GM15510 (cell line): Measurements from ENCODE around the gene PHF21B.

Source experiments
- POLR2A ChIP-seq: IDR thresholded peaks from 3 replicates; pipeline ENCODE4 v1.6.1; 2011; ENCODE audit warnings: borderline replicate concordance; ENCODE audit not compliant: insufficient read length; ENCODE audit errors: extremely low read depth

PHF21B gene

DNA sequence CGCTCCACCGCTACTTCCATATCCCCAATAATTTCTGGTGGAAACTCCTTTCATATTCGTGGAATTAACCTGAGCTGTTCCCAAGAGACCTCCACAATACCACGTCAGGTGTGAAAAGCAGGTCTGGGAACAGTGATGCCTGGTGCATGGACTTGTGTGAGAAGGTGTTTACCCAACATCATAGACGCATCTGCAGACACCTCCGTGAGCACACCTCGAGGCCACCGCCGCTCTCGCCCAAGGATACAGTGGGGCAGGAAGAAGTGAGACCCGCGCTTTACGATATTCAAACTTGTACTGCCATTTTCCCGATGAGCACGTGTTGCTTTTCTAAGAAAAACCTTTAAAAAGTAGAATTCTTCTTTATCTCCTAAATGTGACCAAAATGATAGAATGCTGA is 8.2 kb downstream of the PHF21B start:
- TF ChIP-seq POLR2A = no peak

DNA sequence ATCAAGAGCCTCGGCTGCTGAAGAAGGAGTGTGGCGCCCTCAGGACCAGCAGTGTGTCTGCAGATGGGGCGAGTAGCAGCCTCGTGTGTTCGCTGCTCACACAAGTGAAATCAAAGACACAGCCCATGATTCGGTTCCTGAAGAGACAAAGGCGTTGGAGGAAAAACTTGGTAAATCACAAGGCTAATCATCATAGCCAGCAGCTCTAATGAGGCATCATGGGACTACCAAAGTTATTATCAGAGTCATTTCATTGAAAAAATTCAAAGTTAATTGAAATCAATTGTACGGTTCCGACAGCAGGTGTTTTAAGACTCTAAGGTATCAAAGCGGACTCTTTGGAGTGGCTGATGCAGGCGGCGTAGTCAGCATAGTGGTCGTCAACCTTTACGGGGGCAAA is 9.5 kb downstream of the PHF21B start:
- no peak for TF ChIP-seq POLR2A

DNA sequence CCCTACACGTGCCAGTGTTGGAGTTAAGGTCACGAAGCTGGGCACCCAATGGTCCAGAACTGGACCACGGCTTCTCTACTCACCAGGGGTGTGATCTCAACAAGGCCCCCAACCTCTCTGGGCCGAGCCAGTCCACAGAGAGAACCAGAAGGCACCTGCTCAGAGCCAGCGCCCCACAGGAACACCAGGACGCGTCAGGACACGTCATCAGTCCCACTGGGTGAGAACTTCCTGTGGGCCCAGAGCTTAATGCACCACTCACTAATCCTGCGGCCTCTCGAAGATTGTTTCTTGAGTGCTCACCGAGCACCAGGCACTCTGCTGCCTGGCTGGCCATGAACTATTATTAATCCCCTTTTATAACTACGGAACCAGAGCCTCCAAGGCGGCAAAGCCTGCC is 10.1 kb downstream of the PHF21B start:
- TF ChIP-seq POLR2A = no peak

DNA sequence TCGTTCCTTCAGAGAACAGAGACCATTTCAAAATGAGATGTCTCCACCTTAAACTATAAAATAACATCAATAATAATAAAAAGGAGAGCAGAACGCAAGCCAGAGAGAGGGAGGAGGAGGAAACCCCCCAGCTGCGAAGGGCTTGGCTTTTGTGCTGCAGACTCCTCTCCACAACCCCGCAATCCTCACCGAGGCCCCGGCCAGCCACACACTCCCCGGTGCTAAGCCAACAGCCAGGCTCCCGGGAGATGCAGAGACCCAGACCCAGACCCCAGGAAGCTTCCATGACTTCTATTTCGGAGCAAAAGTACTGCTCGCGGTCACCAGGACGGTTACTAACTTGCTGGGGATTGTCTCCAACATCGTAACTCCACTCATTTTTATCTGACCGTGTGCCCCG is 10.6 kb downstream of the PHF21B start:
- no peak for TF ChIP-seq POLR2A

DNA sequence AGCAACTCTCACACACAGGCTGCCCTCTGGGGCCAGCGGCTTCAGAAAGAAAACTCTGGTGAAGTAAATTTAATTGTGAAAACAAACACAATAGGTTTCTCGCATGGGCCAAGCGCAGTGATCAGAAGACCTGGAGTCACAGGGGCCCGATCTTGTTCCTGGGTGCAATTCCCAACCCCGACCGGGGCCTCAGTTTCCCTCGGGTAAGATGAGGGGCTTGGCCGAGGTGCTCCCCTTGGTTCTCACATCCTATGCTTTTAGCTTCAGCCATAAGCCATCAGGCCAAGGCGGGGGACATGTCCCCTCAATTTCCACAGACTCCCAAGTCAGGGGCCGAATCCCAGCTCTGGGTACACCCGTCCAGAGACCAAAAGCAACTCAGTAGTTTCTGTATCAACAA is 11.5 kb downstream of the PHF21B start:
- TF ChIP-seq POLR2A = no peak

DNA sequence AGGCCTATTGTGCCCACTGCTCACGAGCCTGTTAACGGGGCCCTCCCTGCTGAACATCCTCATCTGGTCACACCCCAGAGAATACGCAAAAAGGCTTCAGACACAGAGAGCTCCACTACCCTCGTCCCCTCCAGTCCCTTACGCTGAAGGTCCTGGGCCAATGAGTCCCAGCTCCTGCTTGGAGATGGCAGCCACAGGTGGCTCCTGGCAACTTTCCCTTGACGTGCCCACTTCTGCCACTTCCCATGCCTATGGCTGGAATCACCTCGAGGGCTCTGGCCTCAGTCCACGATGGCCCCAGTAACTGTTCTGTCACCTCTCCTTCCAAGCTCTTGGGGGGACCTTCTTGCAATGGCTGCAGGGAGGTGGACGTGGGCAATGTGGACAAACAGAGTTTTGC is 12.7 kb downstream of the PHF21B start:
- TF ChIP-seq POLR2A = no peak

DNA sequence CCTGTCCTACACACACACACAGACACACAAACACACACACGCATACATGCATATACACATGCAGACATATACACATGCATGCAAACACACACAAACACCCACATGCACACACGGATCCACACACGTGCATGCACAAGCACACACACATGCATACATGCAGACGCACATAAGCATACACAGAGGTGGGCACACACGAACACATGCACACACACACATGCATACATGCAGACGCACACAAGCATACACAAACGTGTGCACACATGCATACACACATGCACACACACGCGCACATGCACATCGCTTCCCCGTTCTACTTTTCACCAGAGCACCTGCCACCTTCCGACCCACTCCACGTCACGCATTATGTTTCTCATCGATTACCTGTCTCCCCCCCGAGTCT is 13.2 kb downstream of the PHF21B start:
- TF ChIP-seq POLR2A = no peak

DNA sequence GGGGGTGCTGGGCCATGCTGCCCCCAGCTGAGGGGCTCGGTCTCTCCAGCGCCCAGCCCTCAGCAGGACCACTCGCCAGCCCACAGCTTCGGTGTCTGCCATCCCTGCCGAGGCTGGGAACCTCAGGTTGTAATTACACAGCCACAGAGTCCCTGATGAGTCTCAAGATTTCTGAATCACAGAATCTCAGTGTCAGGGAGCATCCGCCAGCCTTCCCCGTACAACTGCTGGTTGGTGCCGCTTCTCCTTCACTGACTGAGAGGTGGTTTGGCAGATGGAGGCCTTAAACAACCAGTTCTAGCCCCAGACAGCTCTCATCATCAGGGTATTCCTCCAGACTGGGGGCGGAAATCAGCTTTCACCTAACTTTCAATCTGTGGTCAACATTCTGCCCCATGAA is 13.7 kb downstream of the PHF21B start:
- TF ChIP-seq POLR2A = no peak

DNA sequence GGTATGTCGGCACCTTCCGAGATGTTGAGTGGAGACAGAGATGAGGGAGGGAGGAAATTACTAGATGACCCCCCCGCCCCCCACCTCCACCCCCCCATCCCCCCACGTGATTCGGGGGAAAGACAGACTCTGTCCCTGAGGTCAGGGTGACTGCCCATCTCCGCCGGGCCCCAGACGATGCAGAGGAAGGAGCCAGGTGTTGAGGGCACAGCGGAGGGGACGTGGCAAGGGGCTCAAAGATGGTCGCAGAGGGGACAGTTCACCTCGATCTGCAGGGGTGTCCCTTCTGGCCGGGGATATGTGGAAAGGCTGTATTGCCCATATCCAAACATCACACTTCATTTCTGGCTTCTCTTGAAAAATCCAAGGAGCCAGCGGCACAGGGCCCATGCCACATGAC is 14.1 kb downstream of the PHF21B start:
- no peak for TF ChIP-seq POLR2A

DNA sequence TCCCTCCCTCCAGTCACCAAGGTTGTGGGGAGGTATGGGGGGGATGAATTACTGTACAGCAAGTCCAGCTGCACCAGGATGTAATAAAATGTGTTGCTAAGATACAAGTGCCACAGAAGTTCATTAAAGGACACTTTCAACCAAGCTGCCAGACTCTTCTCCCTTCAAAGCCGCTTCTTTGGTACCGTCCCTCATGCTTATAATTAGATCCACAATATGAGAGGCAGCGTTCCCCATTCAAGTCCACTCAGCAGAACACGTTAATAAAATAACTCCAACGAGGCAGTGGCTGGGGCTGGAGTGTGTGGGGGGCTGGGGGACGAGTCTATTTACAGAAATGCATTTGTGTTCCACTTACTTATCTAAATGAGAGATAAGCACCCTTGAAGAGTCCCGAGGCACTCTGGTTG is 14.7 kb downstream of the PHF21B start:
- TF ChIP-seq POLR2A = no peak

DNA sequence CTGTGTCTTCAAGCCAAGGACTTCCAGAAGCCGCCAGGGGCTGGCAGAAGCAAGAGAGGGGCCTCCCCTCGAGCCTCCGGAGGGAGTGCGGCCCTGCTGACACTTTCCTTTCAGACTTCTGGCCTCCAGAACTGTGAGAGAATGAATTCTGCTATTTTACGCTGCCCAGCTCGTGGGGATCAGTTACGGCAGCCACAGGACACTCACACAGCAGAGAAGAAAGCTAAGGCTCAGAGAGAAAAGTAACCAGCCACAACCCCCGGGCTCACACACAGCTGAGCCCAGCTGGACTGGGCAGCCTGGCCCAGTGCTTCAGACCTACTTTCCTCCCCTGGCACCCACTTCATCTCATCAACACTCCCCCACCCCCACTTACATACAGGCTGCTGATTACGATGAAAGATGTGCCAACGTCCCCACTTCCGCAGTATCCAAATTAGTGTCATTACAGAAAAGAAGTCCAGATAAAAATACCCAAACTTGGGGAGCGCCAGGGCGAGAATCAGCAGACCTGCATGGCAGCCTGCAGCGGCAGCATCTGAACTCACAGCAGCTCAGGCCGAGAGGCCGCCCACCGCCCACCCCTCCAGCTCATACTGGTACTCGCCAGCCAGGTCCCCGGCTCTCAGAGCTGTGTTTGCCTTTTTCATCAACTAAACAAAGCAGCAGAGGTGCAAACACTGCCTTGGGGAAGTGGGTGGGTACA is 15.3 kb downstream of the PHF21B start:
- TF ChIP-seq POLR2A = no peak

DNA sequence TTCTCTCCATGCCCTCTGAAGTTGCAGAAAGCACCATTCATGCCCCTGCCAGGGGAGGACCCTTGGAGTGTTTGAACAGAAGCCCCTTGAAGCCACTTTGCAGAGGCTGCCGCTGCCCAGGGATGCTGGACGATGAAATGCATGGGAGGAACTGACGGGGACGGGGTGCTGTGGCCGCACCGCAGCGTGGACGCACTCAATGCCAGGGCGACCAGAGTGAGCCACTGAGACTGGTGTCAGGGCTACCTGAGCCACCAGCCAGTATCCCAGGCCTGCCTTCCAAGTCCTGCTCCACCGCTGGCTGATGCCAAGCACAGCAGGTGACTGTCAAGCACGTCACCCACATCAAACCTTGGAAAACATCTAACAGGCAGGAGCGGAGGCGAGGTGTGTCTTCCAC is 17.6 kb downstream of the PHF21B start:
- TF ChIP-seq POLR2A = no peak

DNA sequence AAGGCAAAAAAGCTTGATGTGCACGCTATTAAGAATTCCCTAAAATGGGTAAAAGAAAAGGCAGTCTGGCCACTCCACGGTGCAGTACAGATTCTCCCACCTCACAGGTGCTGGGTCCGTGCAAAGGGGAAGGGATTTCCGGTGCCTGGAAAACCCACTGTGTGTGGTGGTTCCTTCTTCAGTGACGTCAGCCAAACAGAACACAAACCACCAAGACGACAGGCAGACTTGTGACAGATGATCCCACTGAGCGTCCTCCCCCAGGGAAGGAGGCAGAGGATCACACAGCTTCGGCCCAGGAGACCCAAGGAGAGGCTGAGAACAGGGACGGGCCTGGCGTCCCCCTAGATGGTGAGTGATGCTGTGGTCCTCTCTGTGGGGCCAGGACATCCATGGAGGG is 18.6 kb downstream of the PHF21B start:
- TF ChIP-seq POLR2A = no peak

DNA sequence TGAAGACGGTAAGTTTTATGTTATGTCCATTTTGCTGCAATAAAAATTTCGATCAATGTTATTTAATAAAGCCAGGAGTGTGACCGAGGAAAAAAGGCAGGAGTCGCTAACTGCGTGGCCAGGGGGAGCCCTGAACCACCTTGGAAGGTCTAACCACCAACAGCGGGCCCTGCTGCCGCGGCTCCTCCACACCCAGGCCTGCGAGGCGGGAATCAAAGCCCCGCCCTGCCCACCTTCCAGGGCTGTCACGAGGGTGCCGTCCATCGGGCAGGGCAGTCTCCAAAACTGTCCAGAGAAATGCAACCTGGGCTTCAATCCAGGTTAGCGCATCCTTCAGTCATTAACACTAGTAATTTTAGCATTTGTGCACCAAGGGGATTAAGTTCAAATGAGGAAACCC is 19.0 kb downstream of the PHF21B start:
- no peak for TF ChIP-seq POLR2A

DNA sequence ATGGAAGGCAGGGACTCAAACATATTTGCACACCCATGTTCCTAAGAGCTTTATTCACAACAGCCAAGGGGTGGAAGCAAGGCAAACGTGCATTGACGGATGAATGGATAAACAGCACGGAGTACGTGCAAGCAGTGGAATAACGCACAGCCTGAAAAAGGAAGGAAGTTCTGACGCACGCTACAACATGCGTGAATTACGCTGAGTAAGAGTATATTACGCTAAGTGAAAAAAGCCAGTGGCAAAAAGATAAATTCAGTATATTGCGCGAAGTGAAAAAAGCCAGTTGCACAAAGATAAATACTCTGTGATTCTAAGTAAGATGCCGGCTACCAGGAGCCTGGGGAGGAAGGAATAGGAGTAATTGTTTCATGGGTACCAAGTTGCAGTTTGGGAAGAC is 19.5 kb downstream of the PHF21B start:
- no peak for TF ChIP-seq POLR2A

DNA sequence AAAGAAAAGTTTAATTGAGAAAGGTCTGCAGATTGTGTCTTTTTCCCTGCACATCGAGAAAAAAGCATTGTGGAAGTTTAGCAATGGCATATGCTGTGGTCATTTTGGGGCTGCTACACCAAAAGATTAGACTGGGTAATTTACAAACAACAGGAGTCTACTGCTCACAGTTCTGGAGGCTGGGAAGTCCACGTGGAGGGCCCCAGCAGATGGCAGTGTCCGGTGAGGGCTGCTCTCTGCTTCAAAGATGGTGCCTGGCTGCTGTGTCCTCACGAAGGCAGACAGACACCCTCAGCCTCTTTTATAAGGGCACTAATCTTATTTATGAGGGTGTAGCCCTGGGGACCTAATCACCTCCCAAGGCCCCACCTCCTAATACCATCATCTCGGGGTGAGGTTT is 21.1 kb downstream of the PHF21B start:
- no peak for TF ChIP-seq POLR2A

DNA sequence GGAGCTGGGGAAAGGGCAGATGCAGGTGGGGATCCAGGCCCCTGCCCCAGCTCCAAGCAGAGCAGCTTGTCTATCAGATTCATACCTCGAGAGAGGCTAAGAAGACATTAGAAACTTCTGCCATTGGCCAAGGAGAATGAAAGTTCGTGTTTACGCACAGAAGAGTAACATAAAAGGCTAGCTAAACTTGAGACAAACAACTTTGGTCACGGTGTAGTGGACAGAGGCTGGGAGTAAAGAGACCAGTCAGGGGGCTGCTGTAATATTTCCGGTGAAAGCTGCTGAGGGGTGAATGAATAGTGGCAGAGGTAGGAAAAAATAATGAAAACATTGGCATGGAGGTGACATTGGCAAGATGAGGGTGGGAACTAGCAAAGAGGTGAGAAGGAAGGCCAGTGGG is 22.9 kb downstream of the PHF21B start:
- no peak for TF ChIP-seq POLR2A
